GM19025 (cell line): ENCODE measurements around the gene RNPC3.
"Not testable (repeated sequence)": the region's sequence is repeated elsewhere in the genome, so short reads cannot be mapped to it uniquely, and the experiment has no call there.

ENCODE experiments used
- ATAC-seq: cut with Tn5 transposase; IDR thresholded peaks from one replicate; pipeline ENCODE4 v1.9.1; 2021; ENCODE audit warnings: mild to moderate bottlenecking, low read depth, moderate library complexity; ENCODE audit not compliant: unreplicated experiment

RNPC3 gene

DNA sequence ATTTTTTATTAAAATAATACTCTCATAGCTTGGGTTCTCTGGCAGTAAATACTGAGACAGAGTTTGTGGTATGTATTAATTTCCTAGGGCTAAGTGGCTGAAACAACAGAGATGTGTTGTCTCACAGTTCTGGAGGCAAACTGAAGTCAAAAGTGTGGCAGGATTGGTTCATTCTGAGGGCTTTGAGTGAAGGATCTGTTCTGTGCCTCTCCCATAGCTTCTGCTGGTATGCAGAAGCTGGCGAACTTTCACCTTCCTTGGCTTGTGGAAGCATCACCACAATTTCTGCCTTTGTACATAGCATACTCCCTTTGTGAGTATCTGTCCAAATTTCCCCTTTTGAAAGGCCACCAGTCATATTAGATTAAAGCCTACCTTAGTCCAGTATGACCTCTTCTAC is 21.0 kb downstream of the RNPC3 start:
- no peak for ATAC-seq

GRCh38 chr1:103547840-103548239 is 22.3 kb downstream of the RNPC3 start:
- no peak for ATAC-seq

- ATAC-seq = no peak
Measured at GRCh38 chr1:103560427-103560826, 34.9 kb downstream of the RNPC3 start.

DNA sequence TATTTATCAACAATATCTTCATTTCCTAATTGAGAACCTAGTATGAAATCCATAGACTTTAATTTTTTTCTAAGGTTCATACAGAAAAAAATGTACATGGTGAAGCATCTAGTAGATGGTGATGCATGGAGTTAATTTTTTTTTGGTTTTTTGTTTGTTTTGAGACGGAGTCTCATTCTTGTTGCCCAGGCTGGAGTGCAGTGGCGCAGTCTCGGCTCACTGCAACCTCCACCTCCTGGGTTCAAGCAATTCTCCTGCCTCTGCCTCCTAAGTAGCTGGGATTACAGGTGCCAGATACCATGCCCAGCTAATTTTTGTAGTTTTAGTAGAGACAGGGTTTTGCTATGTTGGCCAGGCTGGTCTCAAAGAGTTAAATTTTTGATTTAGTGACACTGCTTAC is 35.6 kb downstream of the RNPC3 start:
- not testable (repeated sequence) for ATAC-seq

- ATAC-seq = peak; percentile 61
Measured at GRCh38 chr1:103561643-103562395, 36.3 kb downstream of the RNPC3 start.

- ATAC-seq = no peak
Measured at GRCh38 chr1:103563056-103563455, 37.6 kb downstream of the RNPC3 start.

DNA sequence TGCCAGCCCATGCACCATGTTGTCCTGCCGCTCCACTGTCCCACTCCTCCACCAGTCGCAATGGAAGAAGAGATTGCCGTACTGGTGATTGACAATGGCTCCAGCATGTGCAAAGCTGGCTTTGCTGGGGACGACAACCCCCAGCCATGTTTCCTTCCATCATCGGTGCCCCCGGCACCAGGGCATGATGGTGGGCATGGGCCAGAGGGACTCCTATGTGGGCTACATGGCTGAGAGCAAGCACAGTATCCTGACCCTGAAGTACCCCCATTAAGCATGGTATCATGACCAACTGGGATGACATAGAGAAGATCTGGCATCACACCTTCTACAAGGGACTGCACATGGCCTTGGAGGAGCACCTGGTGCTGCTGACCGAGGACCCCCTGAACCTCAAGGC is 44.0 kb downstream of the RNPC3 start:
- no peak for ATAC-seq

DNA sequence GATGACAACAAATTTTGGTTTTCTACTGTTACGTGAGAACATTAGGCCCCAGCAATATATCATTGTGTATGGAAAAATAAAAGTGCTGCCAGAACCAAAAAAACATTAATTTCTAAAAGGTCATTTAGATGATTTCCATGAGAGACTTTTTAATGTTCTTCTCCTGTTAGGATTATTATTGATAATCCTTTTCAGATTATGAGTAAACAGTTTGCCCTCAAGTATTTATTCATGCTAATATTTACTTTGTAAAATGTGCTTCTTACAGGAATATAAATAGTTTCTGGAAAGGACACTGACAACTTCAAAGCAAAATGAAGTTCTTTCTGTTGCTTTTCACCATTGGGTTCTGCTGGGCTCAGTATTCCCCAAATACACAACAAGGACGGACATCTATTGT is 45.8 kb downstream of the RNPC3 start, which contains the start of gene AMY2B:
Gene AMY2B (plus strand): TSS at position 301 of the 400 bp plus-strand sequence. CDS start 14 bp downstream, at position 315.
- ATAC-seq = not testable (repeated sequence)

- no peak for ATAC-seq
Measured at GRCh38 chr1:103576065-103576464, 50.6 kb downstream of the RNPC3 start.

DNA sequence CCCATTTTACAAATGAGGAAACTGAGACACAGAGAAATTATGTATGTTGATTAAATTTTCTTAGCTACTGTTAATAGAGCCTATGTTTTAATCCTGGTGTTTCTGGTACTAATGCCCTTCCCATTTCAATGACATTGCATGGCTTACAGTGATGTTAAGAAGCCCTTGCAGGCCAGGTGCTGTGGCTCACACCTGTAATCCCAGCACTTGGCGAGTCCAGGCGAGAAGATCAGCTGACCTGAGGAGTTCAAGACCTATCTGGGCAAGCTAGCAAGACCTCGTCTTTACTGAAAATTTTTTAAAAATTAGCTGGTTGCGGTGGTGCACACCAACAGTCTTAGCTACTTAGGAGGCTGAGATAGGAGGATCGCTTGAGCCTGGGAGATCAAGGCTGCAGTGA is 51.3 kb downstream of the RNPC3 start:
- ATAC-seq = not testable (repeated sequence)

- ATAC-seq = no peak
Measured at GRCh38 chr1:103582464-103582863, 57.0 kb downstream of the RNPC3 start.

GRCh38 chr1:103583887-103584286 is 58.4 kb downstream of the RNPC3 start:
- ATAC-seq = no peak

- no peak for ATAC-seq
Measured at GRCh38 chr1:103584537-103584936, 59.0 kb downstream of the RNPC3 start.

DNA sequence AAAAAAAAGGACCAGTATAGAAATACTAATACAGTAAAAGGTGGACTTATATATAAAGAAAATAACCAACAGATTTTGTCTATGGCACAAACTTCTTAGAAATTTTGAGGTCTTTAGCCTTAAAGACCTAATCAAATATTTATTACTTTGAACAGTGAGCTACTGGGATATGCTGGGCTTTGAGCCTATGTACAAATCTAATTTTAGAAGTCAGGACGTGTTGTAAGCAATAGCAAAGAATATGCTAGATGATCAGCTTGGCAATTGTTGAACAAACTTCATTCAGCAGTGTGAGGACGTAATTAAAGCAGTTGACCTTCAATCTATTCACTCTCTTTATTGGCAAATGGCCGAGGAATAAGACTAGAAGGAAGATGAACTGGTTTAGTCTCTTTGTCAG is 77.2 kb downstream of the RNPC3 start:
- ATAC-seq = not testable (repeated sequence)
